Dermis lymphatic vessel endothelial cell (primary cell): ENCODE results near the gene NFRKB. TPM values are rescaled to one million over a fixed set of nuclear protein-coding genes. Genes with fewer than 3 reads are reported as not detected.

Experiments used
- total RNA-seq: library from RNA; depleted of rRNA; stranded (reverse); fragments of >200 nt; gene quantifications from 2 replicates; pipeline ENCODE4 v1.2.1, GENCODE V29; 2014

The NFRKB gene
- 13.5 and 20.7 TPM in 2 replicates for total RNA-seq

DNA sequence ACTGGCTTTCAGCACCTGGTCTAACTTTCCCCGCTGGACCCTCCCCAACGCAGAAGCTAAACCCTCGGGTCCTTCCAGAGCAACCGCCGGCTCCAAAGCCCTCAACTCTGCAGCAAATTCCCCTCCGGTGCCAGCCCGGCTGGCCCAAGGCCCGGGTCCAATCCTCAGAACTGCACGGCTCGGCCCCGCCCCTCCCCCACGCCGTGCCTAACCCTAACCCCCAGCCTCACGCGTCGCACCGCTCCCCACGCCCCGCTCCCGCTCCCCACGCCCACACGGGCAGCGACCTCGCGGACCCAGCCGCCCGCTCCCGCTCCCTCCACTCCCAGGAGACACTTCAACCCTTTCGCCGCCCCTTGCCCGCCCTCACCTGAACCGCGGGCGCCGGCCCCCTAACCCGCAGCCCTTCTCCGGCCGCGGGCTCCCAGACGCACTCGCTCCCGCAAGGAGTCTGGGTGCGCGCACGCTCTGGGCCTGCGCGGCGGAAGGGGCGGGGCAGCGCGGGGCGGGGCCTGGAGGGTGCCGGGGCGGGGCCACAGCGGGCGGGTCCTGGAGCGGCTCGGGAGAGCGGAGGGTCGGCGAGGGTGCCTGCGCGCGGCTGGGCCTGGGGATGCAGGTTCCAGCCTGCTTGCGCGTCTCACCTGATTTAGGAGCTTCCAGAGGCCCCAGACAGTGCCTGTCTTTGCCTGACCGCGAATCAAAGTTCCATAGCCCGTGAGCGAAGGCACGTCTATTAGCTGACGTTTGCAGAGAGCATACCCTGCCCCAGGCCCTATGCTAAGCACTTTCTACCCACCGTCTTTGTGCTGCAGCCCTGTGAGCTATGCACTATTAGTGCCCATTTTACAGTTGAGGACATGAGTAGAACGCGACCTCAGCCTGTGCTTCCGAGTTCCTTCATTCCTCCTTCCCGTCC, at the start of gene NFRKB:
Gene NFRKB, minus strand, starts transcription at position 453 of the 916 bp plus-strand sequence. CDS start 2,729 bp downstream, outside the sequence.

Other genes with a start within 250 kb of the NFRKB start
- 1.5 and 2.4 TPM in 2 replicates for gene TMEM45B, start 79.7 kb downstream of the NFRKB start, total RNA-seq
- 3.6 and 4.6 TPM in 2 replicates for gene PRDM10, start 107.3 kb upstream of the NFRKB start, total RNA-seq
- gene APLP2, start 174.3 kb upstream of the NFRKB start, total RNA-seq, result 1,280 and 1,888 TPM in 2 replicates